Activated B cell treated with CpG ODN at 0.5 μM for 24 hours (primary cell): ENCODE measurements around the gene TRIM65. TPM values are rescaled to one million over a fixed set of nuclear protein-coding genes. Genes with fewer than 3 reads are reported as not detected.
"Not testable (repeated sequence)": the region's sequence is repeated elsewhere in the genome, so short reads cannot be mapped to it uniquely, and the experiment has no call there.

ENCODE experiments used
- ATAC-seq: fragments of 200-7000 bp; cut with Tn5 transposase; one replicate; pipeline ENCODE4 v1.10.0; 2021; ENCODE audit warnings: low read depth, mild to moderate bottlenecking, moderate library complexity
- CTCF ChIA-PET: fragments of 350-600 bp; sonication (Branson Sonifier 250); formaldehyde crosslinking; loops from one replicate; lab custom pipeline; 2021; ENCODE audit warnings: antibody characterized with exemption; lab: Charles Lee
- POLR2A ChIA-PET: fragments of 350-600 bp; sonication (Branson Sonifier 250); formaldehyde crosslinking; loops from one replicate; lab custom pipeline; 2021; ENCODE audit warnings: antibody characterized with exemption; lab: Charles Lee
- DNase-seq: peaks from one replicate; pipeline ENCODE4 v3.0.0; 2022
- H3K27ac Mint-ChIP-seq: one replicate; pipeline ENCODE4 v1.8.0; 2020; ENCODE audit warnings: mixed read lengths
- H3K27me3 Mint-ChIP-seq: one replicate; pipeline ENCODE4 v1.8.0; 2021; ENCODE audit warnings: mixed read lengths
- H3K36me3 Mint-ChIP-seq: one replicate; pipeline ENCODE4 v1.8.0; 2021; ENCODE audit warnings: low read depth, mixed read lengths
- H3K4me1 Mint-ChIP-seq: one replicate; pipeline ENCODE4 v1.8.0; 2021; ENCODE audit warnings: mixed read lengths
- H3K4me3 Mint-ChIP-seq: one replicate; pipeline ENCODE4 v1.8.0; 2020; ENCODE audit warnings: mild to moderate bottlenecking, mixed read lengths
- H3K9me3 Mint-ChIP-seq: one replicate; pipeline ENCODE4 v1.8.0; 2020; ENCODE audit warnings: mixed read lengths
- CTCF ChIP-seq: fragments of 200-600 bp; IDR thresholded peaks from one replicate; pipeline ENCODE4 v1.8.0; 2022; ENCODE audit warnings: antibody characterized with exemption, mild to moderate bottlenecking
- intact Hi-C: fragments of 100-400 bp; cut with micrococcal nuclease; formaldehyde crosslinking; loops from one replicate; pipeline ENCODE4 v1.15.1; 2024
- total RNA-seq: library from RNA; stranded (reverse); gene quantifications from 2 replicates; pipeline ENCODE4 v1.2.3, GENCODE V29; 2022

The TRIM65 gene
- total RNA-seq, 1 donor from 2014 or later = 22.4 TPM

- ChIA-PET CTCF (interaction anchor here (0.8 to 2.1 kb wide), 4 partner anchors 8 to 17 kb away, joined by 3 to 9 read pairs (median 4); partner anchors contain the start of gene WBP2), POLR2A (interaction anchor here (0.6 to 3.4 kb wide), 9 partner anchors 9 to 85 kb away, joined by 3 to 27 read pairs (median 4); partner anchors contain the start of genes UNC13D and WBP2)
- Mint-ChIP-seq H3K4me3 (peak overlapping the region; percentile 28), H3K36me3 (no peaks in the 10 kb centered on the region), H3K9me3 (no peaks in the 10 kb centered on the region), H3K27ac (peak overlapping the region; percentile 86), H3K27me3 (no peaks in the 10 kb centered on the region), H3K4me1 (peaks cover 27% of the 10 kb centered on the region)
- no peak for TF ChIP-seq CTCF
- peak; percentile 52 for DNase-seq
- intact Hi-C loops = loop anchor here (1.0 kb wide), 2 partner anchors 9 to 13 kb away; partner anchors contain the start of gene WBP2
- ATAC-seq = peak; percentile 90
These were observed 32.3 kb downstream of the TRIM65 start for GRCh38 chr17:75864448-75864871.

- DNase-seq = no peak
- no peaks in the 10 kb centered on the region for H3K9me3 Mint-ChIP-seq
- no peak overlapping the region for H3K27ac Mint-ChIP-seq
- H3K4me1 Mint-ChIP-seq = peaks cover 46% of the 10 kb centered on the region
- no peaks in the 10 kb centered on the region for H3K36me3 Mint-ChIP-seq
- H3K4me3 Mint-ChIP-seq = no peak overlapping the region
- no peak for ATAC-seq
- ChIA-PET CTCF (interaction anchor here (0.7 to 1.2 kb wide), 2 partner anchors 16 to 35 kb away, joined by 3 to 4 read pairs; partner anchors contain the start of gene TRIM65), POLR2A (interaction anchor here (0.8 to 1.5 kb wide), 2 partner anchors 32 to 96 kb away, joined by 3 to 4 read pairs; partner anchors contain the start of gene GALK1)
- H3K27me3 Mint-ChIP-seq = no peaks in the 10 kb centered on the region
- TF ChIP-seq CTCF = no peak
- intact Hi-C loops = no loop called here
These were observed 34.8 kb downstream of the TRIM65 start for GRCh38 chr17:75861927-75862317.

GRCh38 chr17:75859358-75859757 lies 37.4 kb downstream of the TRIM65 start:
- POLR2A ChIA-PET = interaction anchor here (0.6 to 6.5 kb wide), 9 partner anchors 15 to 696 kb away, joined by 5 to 129 read pairs (median 10); partner anchors contain the start of genes MRPL38, TRIM47, TRIM65 and UNC13D
- Mint-ChIP-seq H3K27ac (peak overlapping the region; percentile 42), H3K4me1 (peaks cover 43% of the 10 kb centered on the region)
- ATAC-seq, H3K27me3 Mint-ChIP-seq, H3K9me3 Mint-ChIP-seq, H3K4me3 Mint-ChIP-seq, H3K36me3 Mint-ChIP-seq, DNase-seq: not testable (repeated sequence)
- CTCF ChIA-PET = interaction anchor here (0.7 to 1.7 kb wide), 3 partner anchors 20 to 94 kb away, joined by 3 to 12 read pairs (median 5); partner anchors contain the start of genes GALK1 and TRIM65
- intact Hi-C loops = loop anchor here (5.0 kb wide), 3 partner anchors 413 to 677 kb away; partner anchors contain the start of genes PRPSAP1 and SUMO2

GRCh38 chr17:75856062-75856756 lies 40.5 kb downstream of the TRIM65 start:
- TF ChIP-seq CTCF = no peak
- H3K4me3 Mint-ChIP-seq = no peak overlapping the region
- peaks cover 7% of the 10 kb centered on the region for H3K36me3 Mint-ChIP-seq

GRCh38 chr17:75855310-75856061 lies 41.3 kb downstream of the TRIM65 start, which contains the start of gene WBP2:
Gene WBP2, minus strand, starts transcription at chr17:75855335. Its CDS starts 38 bp downstream, at chr17:75855297.
- Mint-ChIP-seq H3K9me3 (no peaks in the 10 kb centered on the region), H3K4me1 (peaks cover 48% of the 10 kb centered on the region), H3K4me3 (no peak within 1 kb of the TSS), H3K27ac (peak within 1 kb of the TSS; percentile 79), H3K27me3 (no peaks in the 10 kb centered on the region), H3K36me3 (peaks cover 14% of the 10 kb centered on the region)
- peak; percentile 84 for DNase-seq
- POLR2A ChIA-PET = interaction anchor here (0.5 to 6.5 kb wide), 47 partner anchors 9 to 842 kb away, joined by 3 to 129 read pairs (median 5); partner anchors contain the start of genes ACOX1, GALK1, MRPL38 and MRPL58
- intact Hi-C loops = loop anchor here (1.0 to 5.0 kb wide), 12 partner anchors 9 to 673 kb away; partner anchors contain the start of genes ACOX1, FBF1, MRPL38 and PRPSAP1
- CTCF ChIA-PET = interaction anchor here (0.8 to 4.4 kb wide), 13 partner anchors 9 to 223 kb away, joined by 3 to 34 read pairs (median 4); partner anchors contain the start of genes GALK1, MRPL38, SMIM5 and TRIM47
- TF ChIP-seq CTCF = no peak
- peak; percentile 87 for ATAC-seq

More at GRCh38 chr17:75856062-75856756, 40.5 kb downstream of the TRIM65 start:
- Mint-ChIP-seq H3K9me3 (no peaks in the 10 kb centered on the region), H3K27me3 (no peaks in the 10 kb centered on the region), H3K27ac (peak overlapping the region; percentile 79), H3K4me1 (peaks cover 49% of the 10 kb centered on the region)
- POLR2A ChIA-PET = interaction anchor here (0.5 to 6.5 kb wide), 23 partner anchors 8 to 843 kb away, joined by 3 to 129 read pairs (median 7); partner anchors contain the start of genes ACOX1, GALK1, MRPL38 and MRPL58
- ATAC-seq = no peak
- no peak for DNase-seq
- CTCF ChIA-PET = interaction anchor here (0.8 to 4.4 kb wide), 7 partner anchors 8 to 92 kb away, joined by 3 to 34 read pairs (median 3); partner anchors contain the start of genes GALK1, TRIM47 and TRIM65
- intact Hi-C loops = loop anchor here (5.0 kb wide), 3 partner anchors 416 to 674 kb away; partner anchors contain the start of genes PRPSAP1 and SUMO2
